Epithelial cell of proximal tubule (primary cell): ENCODE results near the gene ENTHD1. TPM values are rescaled to one million over a fixed set of nuclear protein-coding genes. Genes with fewer than 3 reads are reported as not detected.
"Not testable (repeated sequence)": the region's sequence is repeated elsewhere in the genome, so short reads cannot be mapped to it uniquely, and the experiment has no call there.

Experiments used
- DNase-seq: peaks from one replicate; pipeline ENCODE4 v3.0.0-alpha.2; 2011; ENCODE audit warnings: low read depth
- H3K4me3 ChIP-seq: 2 replicates; pipeline ENCODE4 v1.5.1; 2011; ENCODE audit warnings: low read depth, mild to moderate bottlenecking, low read length
- CTCF ChIP-seq: conservative IDR thresholded peaks from 2 replicates; pipeline ENCODE4 v1.5.1; 2012; ENCODE audit warnings: low read depth, mild to moderate bottlenecking, low read length
- total RNA-seq: library from RNA; depleted of rRNA; stranded (reverse); fragments of >200 nt; gene quantifications from 2 replicates; pipeline ENCODE4 v1.2.3, GENCODE V29; 2015

The ENTHD1 gene
- total RNA-seq, 1 donor from 2014 or later = not detected

GRCh38 chr22:39900306-39901227 is 7.0 kb upstream of the ENTHD1 start, which contains the start of gene GRAP2:
TSS of gene GRAP2 (plus strand) at chr22:39901084. CDS start at chr22:39947107, 46,023 bp downstream.
- H3K4me3 ChIP-seq = no peak within 1 kb of the TSS
- no peak for TF ChIP-seq CTCF
- DNase-seq = no peak

DNA sequence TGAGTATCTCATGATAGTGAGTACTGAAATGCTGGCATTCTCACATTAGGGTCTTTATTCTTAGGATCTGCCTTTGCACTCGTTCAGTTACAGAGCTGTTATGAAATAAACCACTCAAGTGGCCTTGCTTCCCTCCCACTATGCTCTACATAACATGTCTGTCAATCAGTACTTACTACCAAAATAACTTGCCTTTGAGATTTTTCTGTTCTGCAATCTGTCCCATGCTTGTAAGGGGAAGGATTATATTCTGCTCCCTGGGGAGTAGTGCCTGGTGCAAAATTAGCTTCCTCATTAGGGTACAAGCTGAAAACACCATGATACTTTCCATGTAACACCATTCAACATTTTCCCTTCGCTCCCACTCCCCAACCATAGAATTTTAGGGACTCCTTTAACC is 5.4 kb upstream of the ENTHD1 start:
- no peak for DNase-seq
- TF ChIP-seq CTCF = no peak
- H3K4me3 ChIP-seq = no peak overlapping the region

DNA sequence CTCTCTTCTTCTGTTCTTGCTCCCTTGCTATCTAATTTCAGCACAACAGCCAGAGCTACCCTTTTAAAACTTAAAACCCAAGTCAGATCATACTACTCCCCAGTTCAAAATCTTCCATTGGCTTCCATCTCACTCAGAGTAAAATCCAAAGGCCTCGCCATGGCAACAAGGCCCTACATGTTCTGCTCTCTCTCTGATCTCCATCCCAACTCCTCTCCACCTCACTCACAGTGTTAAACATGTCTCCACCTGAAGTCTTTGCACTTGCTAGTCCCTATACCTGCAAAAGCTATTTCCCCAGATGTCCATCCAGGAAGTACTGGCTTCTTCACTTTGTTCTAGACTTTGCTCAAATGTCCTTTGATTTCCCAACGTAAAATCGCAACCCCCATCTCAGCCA is 4.3 kb upstream of the ENTHD1 start:
- no peak for TF ChIP-seq CTCF

DNA sequence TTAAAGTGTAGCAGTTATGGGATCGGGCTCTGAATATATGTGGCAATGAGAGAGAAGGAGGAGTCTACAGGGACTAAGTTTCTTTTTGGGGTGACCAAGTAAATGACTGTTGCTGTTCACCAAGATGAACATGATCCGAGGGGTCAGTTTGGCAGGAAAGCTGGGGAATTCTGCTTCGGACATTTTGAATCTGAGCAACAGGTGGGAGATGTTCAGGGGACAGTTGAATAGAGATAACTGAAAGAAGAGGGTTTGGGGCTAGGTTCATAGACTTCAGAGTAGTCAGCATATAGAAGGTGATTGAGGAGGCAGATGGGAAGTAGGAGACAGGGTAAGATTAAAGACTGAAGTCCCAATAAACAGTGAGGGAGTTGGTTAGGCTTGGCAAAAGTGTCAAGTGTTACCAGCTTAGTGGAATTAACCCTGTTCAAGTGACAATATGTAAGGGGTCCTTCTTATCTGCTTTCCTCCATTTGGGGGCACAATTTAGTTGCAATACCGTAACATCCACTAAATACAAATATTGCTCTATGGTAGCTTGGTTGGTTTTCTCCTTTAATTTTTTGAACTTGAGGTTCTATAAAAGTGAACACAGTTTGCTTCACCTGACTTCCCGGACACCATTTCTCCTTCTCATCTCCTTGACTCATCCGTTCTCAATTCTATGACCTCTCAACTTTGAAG is 2.9 kb upstream of the ENTHD1 start:
- H3K4me3 ChIP-seq = no peak overlapping the region
- no peak for TF ChIP-seq CTCF
- no peak for DNase-seq

More for the DNA sequence above, 4.3 kb upstream of the ENTHD1 start:
- no peak for DNase-seq
- H3K4me3 ChIP-seq = no peak overlapping the region

GRCh38 chr22:39895682-39896081 is 2.1 kb upstream of the ENTHD1 start:
- H3K4me3 ChIP-seq = no peak overlapping the region
- TF ChIP-seq CTCF = no peak
- no peak for DNase-seq

DNA sequence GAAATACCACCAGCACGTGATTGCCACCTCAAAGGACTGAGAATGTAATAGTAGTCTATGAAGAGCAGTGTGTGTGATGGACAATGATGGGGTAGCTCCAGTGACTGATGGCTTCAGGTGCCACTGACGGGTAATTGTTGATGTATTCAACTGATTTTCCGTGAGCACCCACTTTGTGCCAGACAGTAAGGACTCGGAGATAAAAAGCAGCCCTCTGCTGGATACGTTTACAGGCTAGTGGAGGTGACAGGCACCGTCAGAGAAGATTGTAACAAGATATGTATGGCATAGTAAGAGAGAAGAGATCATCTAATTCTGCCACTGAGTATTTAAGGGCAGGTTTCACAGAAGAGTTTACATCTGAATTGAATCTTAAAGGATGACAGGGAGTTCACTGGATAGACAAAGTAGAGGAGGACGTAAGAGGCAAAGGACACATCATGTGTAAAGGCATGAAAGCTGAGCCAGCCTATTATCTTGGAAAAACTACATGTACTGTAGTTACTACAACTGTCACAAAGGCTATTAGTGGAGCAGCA is 1.1 kb upstream of the ENTHD1 start:
- H3K4me3 ChIP-seq = no peak overlapping the region
- no peak for TF ChIP-seq CTCF
- DNase-seq = no peak

GRCh38 chr22:39889924-39890323 is 3.6 kb downstream of the ENTHD1 start:
- not testable (repeated sequence) for H3K4me3 ChIP-seq, DNase-seq
